ENCODE data around the gene ERMP1.

Gene ERMP1

DNA sequence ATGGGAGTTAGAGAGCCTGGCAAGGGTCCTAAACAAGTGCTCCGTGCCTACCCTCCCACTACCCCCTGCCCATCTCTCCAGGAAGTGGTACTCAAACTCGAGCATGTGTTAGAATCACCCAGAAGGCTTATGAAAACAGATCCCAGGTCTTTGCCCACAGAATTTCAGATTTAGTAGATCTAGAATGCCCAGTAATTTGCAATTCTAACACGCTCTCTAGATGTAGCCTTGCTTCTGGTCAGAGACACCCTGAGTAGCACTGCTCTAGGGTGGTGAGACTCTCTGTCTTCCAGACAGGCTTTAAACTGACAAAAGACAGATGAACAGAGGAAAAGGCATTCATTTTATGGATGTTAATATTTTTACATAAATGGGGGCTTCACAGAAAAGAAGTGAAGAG lies 20.7 kb upstream of the ERMP1 start:
- DNase-seq = no peak

DNA sequence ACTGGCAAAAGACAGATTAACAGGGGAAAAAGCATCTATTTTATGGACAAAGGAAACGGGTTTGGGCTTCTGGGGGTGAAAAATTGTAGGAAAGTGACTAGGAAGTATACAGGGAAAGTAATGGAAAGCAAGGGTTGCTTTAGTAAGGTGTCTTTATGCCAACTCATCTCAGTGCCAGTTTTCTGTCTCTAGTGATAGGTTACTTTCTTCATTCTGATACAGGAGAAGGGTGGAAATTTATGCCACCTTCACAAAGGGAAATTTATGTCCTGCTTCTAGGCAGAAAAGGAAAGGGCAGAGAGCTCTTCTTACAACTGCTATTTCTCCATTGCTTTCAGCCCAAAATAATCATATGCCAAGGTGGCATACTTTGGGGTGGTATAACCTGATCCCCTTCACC lies 20.1 kb upstream of the ERMP1 start:
- DNase-seq = no peak

DNA sequence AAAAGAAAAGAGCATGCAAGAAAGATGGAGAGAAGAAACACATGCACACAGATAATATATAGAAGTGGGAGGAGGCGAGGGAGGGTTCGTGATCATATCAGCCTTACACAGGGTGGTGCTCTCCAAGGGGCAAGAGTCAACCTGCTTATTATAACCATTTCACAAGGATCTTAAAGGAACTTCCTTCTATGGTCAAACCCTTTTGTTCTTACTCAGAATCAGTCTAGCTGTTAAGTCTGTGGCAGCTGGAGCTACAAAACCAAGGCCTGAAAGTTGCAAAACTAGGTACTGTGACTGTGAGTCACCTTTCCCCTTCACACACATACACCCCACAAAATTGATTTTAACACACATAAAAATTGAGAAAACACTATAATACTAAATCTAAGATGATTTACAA lies 18.5 kb upstream of the ERMP1 start:
- DNase-seq = no peak

DNA sequence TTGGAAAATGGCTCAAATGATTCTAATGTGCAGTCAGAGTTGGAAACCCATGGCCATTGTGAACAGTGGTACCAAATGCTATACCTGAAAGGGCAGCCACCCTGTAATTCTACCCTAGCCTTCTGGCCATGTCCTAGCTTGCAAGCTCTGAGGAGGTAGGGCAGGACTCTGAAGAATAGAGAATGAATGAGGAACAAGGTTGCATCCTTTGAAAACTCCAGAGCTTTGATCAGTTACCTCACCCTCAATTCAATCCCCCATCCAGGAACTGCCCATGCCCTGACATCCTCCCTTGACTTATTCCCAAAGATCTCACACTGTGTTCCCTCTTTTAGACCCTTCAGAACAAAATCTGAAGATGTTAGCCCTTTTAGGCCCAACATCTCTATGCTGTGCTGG lies 17.8 kb upstream of the ERMP1 start:
- DNase-seq = no peak

DNA sequence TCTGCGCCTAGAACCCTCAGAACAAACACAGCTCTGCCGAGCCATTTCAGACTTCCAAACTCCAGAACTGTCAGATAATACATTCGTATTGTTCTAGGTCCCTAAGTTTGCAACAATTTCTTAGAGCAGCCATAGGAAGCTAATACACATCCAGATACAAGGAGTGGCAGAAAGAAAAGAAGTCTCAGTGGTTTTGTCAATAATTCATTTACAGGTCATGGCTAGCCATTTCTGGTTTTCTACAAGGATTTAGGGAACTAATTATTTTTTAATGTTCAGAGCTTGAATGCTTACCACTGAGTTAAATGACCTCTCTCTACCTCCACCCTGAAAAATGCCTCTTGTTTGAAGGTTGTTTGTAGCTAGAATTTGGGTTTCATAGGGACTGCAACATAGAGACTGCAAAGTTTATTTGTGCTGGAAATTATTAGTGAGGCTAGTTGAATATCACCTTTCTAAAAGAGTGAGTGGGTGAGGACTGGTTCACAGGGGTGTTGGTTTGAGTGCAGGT lies 15.5 kb upstream of the ERMP1 start:
- no peak for DNase-seq

DNA sequence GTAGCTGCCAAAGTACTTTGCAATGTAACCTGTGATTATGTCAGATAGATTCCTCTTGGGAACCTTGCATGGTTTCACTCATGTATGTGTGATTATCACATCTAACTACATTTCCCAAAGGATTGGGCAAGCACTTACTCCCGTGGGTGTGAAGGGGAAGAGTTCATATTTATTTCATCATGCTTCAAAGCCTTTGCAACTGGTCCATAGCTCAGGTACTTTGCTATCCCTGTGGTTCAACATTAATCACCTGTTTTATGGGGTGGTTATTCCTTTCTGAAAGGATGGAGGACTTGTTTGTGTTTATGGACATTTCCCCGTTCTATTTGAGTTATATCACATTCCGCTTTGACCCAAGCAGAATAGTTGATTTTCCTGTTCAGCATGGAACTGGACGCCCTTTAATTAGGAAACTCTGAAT lies 13.6 kb upstream of the ERMP1 start:
- DNase-seq = no peak

DNA sequence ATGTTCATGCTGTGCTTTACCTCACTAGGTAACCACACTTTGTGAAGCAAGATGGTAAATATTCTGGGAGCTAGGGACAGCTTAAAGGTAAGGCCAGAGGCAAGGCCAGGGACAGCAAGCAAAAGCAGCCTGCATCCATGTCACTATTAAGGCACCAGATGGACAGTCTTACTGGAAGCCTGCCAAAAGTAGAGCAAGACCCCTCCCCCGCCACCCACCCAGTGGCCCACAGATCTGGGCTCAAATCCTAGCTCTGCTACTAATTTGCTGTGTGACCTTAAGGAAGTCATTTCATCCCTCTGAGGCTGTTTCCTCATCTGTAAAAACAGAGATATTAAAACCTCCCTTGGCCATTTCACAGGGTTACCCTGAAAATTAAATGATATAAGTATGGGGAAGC lies 13.2 kb upstream of the ERMP1 start:
- no peak for DNase-seq

DNA sequence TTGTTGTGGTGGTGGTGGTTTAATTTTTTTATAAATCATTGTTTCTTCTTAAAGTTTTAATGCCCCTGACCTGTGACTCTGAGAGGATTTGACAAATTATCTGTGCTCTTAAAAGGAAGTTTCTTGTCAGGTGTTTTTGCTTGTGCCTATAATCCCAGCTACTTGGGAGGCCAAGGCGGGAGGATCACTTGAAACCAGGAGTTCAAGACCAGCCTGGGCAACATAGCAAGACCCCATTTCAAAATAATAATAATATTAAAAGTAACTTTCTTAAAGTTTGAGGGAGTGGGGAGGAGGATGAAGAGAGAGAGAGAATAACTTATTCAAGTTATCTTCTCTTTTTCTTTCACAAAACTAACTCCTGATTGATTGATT lies 12.2 kb upstream of the ERMP1 start:
- no peak for DNase-seq

DNA sequence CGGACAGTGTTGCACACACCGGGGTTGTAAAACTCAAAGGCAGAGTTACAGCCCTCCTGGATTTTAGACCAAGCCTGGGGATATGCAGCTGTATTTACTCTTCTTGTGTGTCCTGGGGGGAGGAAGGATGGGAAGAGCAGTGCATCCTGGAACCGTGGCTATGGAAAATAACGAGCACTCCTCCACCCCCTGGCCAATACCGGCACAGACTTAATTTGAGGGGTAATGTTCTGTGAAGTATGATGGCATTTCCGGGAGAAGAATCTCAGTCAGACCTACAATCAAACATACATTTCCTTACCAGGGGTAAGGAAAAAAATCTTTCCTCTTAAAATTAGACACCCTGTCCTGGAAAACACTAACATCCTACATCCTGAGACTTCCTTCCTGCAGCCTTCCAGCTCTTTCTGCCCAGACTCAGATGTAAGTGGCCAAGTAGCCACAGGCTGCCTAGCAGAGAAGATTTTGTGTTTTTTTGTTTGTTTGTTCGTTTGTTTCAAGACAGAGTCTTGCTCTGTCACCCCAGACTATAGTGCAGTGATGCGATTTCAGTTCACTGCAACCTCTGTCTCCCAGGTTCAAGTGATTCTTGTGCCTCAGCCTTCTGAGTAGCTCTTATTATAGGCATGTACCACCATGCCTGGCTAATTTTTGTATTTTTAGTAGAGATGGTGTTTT lies 11.0 kb upstream of the ERMP1 start:
- peak; percentile 58 for DNase-seq

DNA sequence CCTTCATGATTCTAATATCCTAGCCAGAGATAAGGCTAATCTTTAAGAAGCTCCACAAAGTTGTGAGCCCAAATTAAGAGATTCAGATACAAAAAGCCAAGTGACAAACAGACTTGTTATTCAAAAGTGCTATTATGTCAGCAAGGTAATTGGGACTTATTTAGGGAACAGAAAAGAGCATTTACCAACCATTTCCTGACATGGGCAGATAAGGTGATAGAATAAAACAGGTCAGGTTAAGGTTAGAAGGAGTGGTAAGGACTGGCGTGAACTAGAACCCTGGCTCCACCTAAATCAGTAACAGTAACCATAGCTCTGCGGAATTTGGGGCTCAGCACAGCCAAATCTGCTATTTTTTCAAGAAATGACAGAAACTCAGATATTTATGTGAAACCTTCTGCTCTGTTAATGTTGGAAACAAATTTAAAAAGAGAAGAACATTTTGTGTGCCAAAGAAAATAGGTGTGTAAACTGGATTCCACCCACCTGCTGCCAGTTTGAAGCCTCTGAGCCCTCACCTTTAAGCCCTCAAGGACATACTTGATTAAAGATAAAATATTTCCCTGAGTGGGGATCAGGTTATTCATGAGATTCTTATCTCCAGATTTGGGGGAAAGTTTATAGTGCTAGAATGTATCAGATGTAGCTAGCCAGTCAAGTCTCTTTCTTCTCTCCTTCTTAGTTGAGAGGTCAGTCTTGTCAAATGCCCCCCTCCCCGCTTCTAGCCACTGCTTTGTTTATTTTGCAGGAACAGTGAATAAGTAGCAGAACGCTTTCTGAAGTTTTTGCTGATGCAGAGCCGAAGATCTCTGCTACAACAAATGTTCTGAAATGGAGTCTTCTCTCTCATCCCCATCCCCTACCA lies 10.2 kb upstream of the ERMP1 start:
- no peak for DNase-seq

DNA sequence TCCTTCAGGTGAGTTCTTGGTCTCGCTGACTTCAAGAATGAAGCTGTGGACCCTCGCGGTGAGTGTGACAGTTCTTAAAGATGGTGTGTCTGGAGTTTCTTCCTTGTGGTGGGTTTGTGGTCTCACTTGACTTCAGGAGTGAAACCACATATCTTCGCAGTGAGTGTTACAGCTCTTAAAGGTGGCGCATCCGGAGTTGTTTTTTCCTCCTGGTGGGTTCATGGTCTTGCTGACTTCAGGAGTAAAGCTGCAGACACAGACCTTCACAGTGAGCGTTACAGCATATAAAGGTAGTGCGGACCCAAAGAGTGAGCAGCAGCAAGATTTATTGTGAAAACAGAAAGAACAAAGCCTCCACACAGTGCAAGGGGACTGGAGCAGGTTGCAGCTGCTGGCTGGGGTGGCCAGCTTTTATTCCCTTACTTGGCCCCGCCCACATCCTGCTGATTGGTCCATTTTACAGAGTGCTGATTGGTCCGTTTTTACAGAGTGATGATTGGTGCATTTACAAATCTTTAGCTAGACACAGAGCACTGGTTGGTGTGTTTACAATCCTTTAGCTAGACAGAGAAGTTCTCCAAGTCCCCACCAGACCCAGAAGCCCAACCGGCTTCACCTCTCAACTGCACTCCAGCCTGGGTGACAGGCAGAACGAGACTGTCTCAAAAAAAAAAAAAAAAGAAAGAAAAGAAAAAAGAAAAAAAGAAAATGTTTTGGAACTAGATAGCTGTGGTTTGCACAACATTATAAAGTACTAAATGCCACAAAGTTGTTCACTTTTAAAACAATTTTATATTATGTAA lies 9.1 kb upstream of the ERMP1 start:
- DNase-seq = no peak

DNA sequence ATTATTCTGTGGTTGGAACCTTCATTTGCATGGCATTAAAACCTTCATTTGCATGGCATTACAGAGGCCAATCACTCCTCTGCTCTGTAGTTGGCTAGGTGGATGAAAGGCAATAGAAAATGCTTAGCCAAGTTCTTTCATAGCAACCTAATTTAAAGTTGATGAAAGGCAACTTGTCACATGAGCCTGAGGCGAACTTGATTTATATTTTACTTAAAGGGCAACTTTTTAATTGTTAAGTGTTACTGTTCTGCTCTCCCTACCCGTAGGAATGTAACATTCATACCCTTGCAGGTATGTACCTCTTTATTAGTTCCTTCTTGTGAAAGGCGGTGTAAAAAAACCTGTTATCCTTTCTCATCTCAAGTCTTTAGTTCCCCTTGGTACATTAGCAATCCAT lies 7.9 kb upstream of the ERMP1 start:
- no peak for DNase-seq

DNA sequence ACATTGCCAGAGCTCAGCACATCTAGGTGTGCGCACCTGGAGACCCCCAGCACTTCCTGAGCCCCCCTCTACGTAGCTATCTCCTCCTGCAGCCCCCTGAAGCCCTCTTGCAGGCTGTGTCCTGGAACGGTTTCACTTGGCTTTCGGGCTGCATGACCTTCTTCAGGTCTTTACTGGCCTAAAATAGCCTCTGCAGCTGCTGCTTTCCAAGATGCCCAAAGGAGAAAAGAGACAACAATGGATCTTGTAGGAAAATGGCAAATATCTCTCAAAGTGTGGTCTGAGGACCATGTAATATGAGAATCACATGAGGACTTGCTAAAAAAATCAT lies 6.6 kb upstream of the ERMP1 start:
- DNase-seq = no peak

DNA sequence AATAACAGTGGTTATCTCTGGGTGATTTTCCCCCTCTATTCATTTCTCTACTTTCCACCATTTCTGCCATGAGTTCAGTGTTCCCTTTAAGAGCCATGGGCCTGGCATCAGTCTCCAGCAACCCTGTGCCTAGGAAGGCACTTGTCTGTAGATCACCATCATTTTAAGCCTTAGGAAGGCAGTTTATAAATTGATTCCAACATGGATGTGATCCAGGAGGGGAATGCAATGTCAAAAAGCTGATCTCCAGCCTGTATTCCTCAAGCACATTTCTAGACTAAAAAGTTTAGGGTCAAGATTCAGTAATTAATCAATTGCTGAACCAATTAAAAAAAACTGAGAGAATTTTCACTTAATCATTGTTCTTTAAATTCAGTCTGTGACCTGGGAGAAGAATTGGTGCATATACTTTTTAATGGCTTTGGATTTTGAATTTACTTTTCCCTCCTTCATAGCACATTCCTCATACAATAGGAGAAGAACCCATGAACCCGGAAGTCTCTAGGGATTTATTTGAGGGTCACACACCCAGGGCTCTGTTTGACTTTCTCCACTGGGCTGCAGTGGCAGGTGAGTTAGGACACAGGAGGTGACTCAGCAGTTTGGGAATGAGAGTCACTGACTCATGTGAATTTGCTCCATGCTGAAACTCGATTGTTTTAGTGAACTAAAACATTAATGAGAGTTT lies 6.1 kb upstream of the ERMP1 start:
- no peak for DNase-seq

DNA sequence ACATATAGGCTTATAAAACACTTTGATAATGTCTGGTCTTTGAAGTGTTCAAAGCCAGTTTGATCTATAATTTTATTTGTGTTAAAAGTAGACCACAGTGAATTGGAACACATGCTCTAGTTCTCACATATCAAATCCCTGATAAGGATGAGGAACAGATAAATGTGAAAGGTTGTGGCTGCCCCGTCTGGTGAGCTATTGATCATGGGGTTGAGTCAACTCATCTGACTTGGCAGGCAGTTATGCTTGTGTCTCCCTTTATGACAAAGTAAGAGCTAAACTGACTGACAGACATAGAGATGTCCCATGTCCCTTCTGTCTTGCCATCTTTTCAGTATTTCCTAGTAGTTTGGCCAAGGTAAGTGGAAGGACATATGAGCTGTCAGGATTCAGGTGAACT lies 2.9 kb upstream of the ERMP1 start:
- DNase-seq = no peak

DNA sequence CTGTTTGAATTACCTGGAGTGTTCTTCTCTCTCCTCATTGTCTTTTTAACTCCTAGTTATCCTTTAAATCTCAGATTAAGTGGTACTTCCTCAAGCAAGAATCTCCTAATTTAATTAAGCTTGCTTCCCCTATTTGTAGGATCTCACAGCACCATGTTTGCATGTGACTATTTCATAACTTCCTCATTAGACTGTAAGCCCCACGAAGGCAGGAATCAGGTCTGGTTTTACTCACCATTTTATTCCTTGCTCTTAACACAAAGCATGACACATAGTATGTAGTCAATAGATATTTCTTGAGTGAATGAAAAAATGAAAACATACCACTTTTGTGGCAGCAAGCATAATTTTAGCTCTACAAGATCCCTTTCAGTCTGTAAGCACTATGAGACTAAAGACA lies 1.3 kb upstream of the ERMP1 start:
- no peak for DNase-seq

DNA sequence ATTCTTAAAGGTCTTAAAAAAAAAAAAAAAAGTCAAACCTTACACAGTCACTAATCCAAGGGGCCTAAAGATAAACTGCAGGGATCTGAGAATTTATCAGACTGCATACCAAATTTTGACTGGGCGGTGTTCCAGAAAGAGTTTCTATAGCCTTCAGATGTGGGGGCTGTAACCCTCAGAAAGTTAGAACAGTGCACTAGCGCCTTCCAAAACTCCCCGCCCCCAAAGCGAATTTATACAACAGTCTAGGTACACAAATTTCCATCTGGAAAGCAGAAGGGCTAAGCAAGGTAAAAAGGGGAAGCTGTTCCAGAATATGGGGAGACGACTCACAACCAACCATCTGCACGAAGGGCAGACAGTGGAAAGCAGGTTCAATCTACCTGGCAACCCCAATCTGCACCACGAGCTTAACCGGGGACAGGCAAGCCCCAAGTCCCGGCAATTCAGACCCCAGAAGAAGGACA lies 813 bp downstream of the ERMP1 start:
- DNase-seq = no peak

DNA sequence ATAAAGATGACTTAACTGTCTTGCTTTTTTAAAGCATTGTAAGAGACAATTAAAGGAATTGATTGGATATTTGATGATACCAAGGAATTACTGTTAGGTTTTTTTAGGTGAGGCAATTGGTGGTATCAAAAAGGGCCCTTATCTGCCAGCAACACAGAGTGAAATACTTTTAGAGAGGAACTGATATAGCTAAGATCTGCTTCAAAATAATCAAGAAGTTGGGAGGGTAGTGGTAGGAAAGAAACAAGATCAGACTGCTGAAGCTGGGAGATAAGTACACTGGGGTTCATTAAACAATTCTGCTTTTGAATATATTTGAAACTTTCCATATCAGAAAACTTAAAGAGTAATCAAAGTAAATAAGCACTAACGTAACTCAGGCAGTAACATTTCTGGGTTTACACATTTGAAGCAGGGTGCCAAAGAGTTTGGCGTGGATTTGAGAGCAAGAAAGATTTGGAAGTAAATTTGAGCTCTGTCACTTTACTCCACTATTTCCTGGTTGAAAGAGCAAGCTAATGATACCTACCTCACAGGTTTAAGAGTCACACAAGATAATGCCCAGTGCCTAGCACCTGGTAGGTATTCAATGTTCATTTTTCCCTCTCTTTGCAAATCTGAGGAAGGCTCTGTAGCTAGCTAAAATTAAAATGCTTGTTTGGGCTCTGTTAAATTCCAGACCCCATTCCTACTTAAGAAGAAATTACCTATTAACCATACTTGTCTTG lies 6.9 kb downstream of the ERMP1 start:
- no peak for DNase-seq

DNA sequence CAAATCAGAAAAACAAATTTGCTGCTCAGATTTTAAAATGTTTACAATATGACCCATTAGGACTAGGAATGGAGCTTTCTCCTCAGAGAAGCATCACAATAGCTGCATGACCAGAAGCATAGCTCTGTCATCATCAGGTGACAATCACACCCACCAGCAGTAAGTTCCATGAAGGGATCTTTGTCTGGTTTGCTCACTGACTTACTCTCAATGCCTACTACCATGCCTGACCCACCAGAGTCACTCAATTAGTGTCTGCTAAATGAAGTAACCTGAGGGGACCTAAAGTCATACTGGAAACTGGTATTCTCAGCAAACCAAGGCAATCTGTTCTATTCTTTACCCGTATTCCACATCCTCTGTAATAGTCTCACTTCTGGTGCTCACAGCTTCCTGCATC lies 7.7 kb downstream of the ERMP1 start:
- DNase-seq = no peak

DNA sequence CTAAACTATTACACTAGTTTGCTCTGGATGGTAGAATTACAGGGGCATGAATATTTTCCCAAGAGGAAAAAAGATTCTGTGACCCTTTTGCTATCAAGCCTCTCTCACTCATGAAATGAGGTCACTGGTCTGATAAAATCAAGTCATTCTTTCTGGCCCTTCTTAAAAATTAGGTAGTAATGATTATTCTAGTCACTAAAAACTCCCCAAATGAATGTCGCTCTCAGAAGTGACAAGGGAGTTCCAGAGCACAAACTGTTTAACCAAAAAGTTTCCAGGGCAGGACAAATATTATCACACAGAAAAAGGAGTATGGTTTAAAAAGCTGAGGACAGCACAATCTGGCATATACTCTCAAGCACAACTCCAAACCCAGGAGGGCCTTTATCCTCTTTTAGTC lies 12.5 kb downstream of the ERMP1 start:
- no peak for DNase-seq

DNA sequence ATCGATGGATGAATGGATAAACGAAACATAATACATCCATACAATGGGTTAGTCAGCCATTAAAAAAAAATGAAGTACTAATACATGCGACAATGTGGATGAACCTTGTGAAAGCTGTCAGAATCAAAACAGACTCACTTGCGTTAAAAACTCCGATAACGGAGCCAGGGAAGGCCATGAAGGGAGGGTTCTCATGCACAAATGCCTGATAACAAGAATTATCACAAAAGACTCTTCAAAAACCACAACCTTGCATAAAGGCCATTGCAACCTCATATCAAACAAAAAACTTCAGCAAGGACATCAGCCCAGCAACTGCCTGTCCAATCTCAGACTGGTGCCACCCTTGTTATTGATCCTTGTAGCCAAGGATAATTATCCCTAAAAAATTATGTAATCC lies 13.7 kb downstream of the ERMP1 start:
- DNase-seq = no peak

DNA sequence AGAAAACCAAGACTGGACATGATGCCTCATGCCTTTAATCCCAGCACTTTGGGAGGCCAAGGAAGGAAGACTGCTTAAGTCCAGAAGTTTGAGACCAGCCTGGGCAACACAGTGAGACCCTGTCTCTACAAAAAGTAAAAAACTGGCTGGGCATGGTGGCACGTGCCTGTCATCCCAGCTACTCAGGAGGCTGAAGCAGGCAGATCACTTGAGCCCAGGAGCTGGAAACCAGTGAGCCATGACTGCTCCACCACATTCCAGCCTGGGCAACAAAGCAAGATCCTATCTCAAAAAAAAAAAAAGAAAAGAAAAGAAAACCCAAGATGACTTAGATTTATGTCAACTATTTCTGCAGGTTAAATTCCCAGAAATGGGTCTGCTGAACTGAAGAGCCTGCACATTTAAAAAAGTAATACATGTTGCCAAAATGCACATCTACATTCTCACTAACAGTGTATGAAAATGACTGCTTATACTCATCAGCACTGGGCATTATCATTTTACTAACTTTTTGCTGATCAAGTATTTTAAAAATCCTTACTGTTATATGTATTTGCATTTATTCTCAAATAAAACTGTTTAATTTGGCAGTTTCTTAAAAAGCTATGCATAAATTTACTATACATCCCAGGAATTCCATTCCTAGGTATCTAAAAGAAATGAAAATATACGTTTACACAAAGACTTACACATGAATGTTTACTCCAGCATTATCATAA lies 14.3 kb downstream of the ERMP1 start:
- no peak for DNase-seq

Data from NCI-H2227 treated with DMSO at 0.1 percent for 48 hours (cell line).